Measurements from ENCODE around the gene EME2.

The EME2 gene

DNA sequence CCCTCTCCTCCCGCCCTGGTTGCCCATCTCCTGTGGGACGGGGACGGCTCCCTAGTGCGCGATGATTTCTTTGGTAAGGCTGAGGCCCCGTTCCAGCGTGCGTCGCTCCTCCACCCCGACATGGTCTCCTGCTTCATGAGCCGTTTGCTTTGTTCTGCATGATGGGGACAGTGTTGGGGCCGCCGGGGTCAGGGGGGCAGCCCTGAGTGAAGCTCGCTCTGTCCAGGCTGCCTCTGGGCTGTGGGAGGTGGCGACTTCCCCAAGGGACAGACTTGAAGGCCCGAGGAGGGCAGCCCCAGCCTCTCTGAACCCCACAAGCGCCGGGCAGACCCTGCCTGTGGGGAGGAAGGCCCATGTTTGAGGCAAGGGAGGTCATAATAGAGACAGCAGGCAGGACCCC is 13.7 kb upstream of the EME2 start:
- TF ChIP-seq, protein P1, sequence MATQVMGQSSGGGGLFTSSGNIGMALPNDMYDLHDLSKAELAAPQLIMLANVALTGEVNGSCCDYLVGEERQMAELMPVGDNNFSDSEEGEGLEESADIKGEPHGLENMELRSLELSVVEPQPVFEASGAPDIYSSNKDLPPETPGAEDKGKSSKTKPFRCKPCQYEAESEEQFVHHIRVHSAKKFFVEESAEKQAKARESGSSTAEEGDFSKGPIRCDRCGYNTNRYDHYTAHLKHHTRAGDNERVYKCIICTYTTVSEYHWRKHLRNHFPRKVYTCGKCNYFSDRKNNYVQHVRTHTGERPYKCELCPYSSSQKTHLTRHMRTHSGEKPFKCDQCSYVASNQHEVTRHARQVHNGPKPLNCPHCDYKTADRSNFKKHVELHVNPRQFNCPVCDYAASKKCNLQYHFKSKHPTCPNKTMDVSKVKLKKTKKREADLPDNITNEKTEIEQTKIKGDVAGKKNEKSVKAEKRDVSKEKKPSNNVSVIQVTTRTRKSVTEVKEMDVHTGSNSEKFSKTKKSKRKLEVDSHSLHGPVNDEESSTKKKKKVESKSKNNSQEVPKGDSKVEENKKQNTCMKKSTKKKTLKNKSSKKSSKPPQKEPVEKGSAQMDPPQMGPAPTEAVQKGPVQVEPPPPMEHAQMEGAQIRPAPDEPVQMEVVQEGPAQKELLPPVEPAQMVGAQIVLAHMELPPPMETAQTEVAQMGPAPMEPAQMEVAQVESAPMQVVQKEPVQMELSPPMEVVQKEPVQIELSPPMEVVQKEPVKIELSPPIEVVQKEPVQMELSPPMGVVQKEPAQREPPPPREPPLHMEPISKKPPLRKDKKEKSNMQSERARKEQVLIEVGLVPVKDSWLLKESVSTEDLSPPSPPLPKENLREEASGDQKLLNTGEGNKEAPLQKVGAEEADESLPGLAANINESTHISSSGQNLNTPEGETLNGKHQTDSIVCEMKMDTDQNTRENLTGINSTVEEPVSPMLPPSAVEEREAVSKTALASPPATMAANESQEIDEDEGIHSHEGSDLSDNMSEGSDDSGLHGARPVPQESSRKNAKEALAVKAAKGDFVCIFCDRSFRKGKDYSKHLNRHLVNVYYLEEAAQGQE (IDR thresholded peaks at IDR 0.05; ENCODE audit: low read depth): no peak

DNA sequence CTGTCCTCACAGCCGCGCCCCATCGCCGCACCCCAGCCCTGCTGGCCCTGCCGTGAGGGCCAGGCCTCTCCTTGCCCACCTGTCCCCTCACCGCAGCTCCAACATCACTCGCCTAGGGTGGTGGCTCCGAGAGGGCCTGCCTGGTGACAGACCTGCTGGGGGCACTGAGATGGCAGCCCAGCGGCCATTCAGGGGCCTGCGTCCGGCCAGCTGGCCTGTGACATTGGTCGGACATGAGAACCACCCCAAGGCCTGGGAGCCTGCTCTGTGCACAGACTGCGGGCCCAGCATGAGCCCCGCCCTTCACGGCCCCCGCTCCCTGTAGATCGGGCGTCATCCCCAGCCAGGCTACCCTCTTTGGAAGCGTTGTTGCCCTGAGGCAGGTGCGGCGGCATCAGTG is 13.1 kb upstream of the EME2 start:
- TF ChIP-seq EGR1 (IDR thresholded peaks at IDR 0.05) (no peak), FOXM1 (IDR thresholded peaks at IDR 0.05; ENCODE audit: borderline replicate concordance, low read depth) (no peak), RAD21 (IDR thresholded peaks at IDR 0.05; ENCODE audit: low read depth) (no peak), EP300 (IDR thresholded peaks at IDR 0.05; ENCODE audit: borderline replicate concordance) (no peak), TCF12 (IDR thresholded peaks at IDR 0.05; ENCODE audit: low read depth) (no peak), NFIC (IDR thresholded peaks at IDR 0.05) (no peak), TAF1 (IDR thresholded peaks at IDR 0.05; ENCODE audit: low read depth) (no peak), ZBTB7A (IDR thresholded peaks at IDR 0.05; ENCODE audit: low read depth) (no peak), YY1 (IDR thresholded peaks at IDR 0.05; ENCODE audit: low read depth) (no peak), CEBPB (IDR thresholded peaks at IDR 0.05) (no peak)
- TF ChIP-seq, protein P2, sequence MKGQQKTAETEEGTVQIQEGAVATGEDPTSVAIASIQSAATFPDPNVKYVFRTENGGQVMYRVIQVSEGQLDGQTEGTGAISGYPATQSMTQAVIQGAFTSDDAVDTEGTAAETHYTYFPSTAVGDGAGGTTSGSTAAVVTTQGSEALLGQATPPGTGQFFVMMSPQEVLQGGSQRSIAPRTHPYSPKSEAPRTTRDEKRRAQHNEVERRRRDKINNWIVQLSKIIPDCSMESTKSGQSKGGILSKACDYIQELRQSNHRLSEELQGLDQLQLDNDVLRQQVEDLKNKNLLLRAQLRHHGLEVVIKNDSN (IDR thresholded peaks at IDR 0.05): no peak
- TF ChIP-seq, protein P3, sequence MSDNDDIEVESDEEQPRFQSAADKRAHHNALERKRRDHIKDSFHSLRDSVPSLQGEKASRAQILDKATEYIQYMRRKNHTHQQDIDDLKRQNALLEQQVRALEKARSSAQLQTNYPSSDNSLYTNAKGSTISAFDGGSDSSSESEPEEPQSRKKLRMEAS (IDR thresholded peaks at IDR 0.05): no peak
- TF ChIP-seq, protein P1 (IDR thresholded peaks at IDR 0.05; ENCODE audit: low read depth): no peak

DNA sequence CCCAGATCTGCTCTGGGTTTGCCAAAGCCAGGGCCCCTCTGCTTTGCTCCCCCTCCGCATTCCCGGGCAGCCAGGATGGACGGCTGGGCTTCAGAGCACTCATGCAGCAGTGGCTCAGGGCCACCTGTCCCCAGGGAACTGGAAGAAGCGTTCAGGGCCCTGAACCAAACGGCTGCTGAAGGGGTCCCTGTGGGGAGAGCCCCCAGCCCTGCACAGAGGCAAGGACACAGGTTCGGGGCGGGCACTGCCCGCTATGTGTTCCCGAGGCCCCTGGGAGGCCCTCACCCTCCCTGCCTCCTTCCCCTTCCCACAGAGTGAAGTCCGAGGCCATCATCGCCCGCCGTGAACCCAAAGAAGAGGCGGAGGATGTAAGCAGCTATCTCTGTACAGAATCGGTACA is 11.7 kb upstream of the EME2 start:
- TF ChIP-seq, protein P1 (IDR thresholded peaks at IDR 0.05; ENCODE audit: low read depth): no peak
- TF ChIP-seq EGR1 (IDR thresholded peaks at IDR 0.05) (no peak), CREB1 (IDR thresholded peaks at IDR 0.05; ENCODE audit: low read depth) (no peak)
- TF ChIP-seq, protein P2 (IDR thresholded peaks at IDR 0.05): no peak

DNA sequence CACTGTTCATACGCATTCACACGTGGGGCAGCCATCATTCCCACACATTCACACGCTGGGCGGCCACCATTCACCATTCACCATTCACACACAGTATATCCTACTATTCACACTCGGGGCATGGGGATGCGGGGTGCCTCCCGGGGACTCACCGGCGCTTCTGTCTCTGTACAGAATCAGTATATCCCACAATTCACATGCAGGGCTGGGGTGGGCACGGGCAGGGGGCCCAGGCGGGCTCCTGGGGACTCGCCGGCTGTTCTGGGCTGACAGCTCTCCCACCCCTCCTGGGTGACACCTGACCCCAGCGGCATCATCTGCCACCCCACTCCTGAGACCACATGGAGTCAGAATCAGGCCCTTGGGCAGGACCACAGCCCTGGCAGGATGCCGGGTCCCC is 10.9 kb upstream of the EME2 start:
- TF ChIP-seq, protein P2 (IDR thresholded peaks at IDR 0.05): no peak
- TF ChIP-seq CEBPB (IDR thresholded peaks at IDR 0.05) (no peak), EP300 (IDR thresholded peaks at IDR 0.05; ENCODE audit: borderline replicate concordance) (no peak), TEAD4 (IDR thresholded peaks at IDR 0.05) (no peak), NFIC (IDR thresholded peaks at IDR 0.05) (no peak), CREB1 (IDR thresholded peaks at IDR 0.05; ENCODE audit: low read depth) (no peak), RAD21 (IDR thresholded peaks at IDR 0.05; ENCODE audit: low read depth) (no peak), EGR1 (IDR thresholded peaks at IDR 0.05) (no peak), FOXM1 (IDR thresholded peaks at IDR 0.05; ENCODE audit: borderline replicate concordance, low read depth) (no peak), ZBTB7A (IDR thresholded peaks at IDR 0.05; ENCODE audit: low read depth) (no peak)
- TF ChIP-seq, protein P3 (IDR thresholded peaks at IDR 0.05): no peak
- TF ChIP-seq, protein P1 (IDR thresholded peaks at IDR 0.05; ENCODE audit: low read depth): no peak

Measured in Ishikawa (cell line).